CD4-positive, alpha-beta T cell treated with Interleukin-17A for 4 hours (primary cell): ENCODE data around the gene RBM42.

Experiments used
- DNase-seq: peaks from one replicate; pipeline ENCODE4 v3.0.0-alpha.2; 2020; ENCODE audit warnings: mixed read lengths

The RBM42 gene

GRCh38 chr19:35655600-35655999, 26.8 kb downstream of the RBM42 start:
- DNase-seq: no peak

DNA sequence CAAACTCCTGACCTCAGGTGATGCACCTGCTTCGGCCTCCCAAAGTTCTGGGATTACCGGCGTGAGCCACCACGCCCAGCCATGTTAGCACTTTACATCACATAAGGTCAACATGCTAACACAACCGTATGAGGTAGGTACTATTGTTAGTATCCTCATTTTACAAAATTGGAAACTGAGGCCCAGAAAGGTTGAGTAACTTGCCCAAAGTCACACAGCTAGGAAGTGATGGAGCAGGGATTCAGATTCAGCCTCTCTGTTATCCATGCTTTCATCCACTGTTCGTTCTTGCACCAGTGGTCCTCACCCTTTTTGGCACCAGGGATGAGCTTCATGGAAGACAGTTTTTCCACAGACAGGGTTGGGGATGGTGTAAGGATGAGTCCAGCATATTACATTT, 27.9 kb downstream of the RBM42 start:
- DNase-seq: no peak

- no peak for DNase-seq
Observed at GRCh38 chr19:35657904-35658700, 29.3 kb downstream of the RBM42 start.

- DNase-seq: no peak
Observed at GRCh38 chr19:35661995-35662340, 33.1 kb downstream of the RBM42 start.

DNA sequence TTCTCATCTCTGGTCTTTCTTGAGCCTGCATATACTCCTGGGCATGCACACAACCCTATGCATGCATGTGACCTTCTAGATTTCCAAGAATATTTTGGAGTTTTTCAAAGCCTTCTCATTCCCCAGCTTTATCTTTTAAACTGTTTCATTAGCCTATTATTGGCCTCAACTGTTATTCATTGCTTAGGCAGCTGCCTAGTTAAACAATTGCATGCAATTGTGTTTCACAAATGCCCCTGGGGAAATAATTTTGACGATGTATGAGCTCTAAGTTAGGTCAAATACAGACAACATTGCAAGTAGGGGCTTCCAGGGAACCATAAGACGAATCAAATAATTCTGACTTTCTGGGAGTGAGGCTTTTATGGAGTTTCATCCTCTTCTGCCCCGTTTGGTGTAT, 35.1 kb downstream of the RBM42 start:
- DNase-seq: no peak

DNA sequence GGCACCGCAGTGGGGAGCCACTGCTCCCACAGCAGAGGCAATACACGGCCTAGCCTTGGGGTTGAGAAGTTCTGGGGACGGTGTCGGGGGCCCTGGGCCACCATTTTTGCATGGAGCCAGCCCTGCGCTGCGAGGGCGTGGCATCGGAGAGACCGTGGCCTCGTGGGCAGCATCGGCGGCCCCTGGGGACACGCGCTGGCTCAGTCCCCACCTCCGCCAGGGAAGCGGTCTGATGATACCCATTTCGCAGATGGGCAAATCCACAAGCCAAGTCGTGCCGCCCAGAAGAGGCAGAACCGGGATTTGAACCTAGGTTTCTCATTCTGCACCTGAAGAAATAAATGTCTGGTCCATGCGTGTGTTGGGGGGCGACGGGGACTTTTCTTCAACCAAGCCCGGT, 36.3 kb downstream of the RBM42 start:
- no peak for DNase-seq

DNA sequence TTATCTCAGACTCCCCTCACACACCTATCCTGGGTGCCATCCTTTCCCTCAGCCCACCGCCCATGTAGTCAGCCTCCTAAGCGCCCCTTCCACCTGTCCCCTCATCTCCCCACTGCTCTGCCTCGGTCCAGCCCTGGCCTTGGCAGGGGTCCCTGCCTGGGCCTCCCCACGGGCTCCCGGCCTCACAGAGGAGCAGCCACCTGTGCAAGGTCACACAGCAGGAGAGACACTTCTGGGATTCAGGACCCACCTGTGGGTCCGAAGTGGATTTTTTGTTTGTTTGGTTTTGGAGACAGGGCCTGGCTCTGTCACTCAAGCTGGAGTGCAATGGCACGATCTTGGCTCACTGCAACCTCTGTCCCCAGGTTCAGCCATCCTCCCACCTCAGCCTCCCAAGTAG, 36.8 kb downstream of the RBM42 start:
- DNase-seq: no peak

- no peak for DNase-seq
Observed at GRCh38 chr19:35666251-35666913, 37.5 kb downstream of the RBM42 start, which contains the start of gene UPK1A. UPK1A (plus strand) TSS chr19:35666517; CDS start chr19:35666813, 296 bp downstream.

DNA sequence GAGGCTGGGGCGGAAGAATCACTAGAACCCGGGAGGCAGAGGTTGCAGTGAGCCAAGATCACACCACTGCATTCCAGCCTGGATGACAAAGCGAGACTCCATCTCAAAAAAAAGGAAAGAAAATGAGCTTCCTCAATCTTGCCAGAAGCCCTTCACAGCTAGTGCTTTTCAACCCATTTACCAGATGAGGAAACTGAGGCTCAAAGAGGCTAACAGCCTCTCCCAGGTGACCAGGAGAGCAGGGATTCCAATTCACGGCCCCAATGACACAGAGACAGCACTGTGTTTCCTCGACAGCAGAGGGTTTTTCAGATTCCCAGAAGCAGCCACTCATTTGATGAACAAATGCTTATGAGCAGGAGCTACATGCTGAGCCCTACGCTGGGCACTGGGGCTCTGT, 40.7 kb downstream of the RBM42 start:
- no peak for DNase-seq

GRCh38 chr19:35669974-35670373, 41.1 kb downstream of the RBM42 start:
- DNase-seq: no peak

DNA sequence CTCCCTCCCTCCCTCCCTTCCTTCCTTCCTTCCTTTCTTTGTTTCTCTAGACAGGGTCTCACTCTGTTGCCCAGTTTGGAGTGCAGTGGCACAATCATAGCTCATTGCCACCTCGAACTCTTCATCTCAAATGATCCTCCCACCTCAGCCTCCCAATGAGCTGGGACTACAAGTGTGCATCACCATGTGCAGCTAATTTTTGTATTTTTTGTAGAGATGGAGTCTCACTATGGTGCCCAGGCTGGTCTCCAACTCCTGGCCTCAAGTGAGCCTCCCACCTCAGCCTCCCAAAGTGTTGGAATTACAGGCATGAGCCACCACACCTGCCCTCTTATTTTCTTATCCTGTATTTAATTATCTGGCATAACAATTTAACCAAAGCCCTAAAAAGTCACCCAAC, 41.9 kb downstream of the RBM42 start:
- DNase-seq: no peak

- no peak for DNase-seq
Observed at GRCh38 chr19:35671818-35672217, 43.0 kb downstream of the RBM42 start.

- peak; percentile 48 for DNase-seq
Observed at GRCh38 chr19:35673121-35673804, 44.4 kb downstream of the RBM42 start.

DNA sequence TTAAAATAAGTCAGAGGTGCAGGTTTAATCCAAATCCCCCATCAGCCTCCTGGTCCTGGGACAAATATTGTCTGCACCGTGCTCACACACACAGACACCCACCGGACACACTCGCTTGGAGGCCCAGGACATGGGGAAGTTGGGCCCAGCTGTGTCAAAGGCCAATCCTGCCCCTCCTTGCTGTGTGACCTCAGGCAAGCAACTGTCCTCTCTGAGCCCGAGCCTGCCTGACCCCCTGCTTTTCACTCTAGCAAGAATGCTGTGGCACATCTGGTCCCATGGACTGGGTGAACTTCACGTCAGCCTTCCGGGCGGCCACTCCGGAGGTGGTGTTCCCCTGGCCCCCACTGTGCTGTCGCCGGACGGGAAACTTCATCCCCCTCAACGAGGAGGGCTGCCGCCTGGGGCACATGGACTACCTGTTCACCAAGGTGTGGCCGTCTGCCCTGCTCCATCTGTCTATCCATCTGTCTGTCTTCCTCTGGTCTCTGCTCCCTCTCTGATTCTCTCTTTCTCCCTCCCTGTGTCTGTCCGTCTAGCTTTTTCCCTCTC, 46.8 kb downstream of the RBM42 start:
- DNase-seq: no peak
